Testis (tissue), 2 donors: ENCODE results near the gene ADCY5.

ENCODE experiments used
- CTCF ChIP-seq, 3 experiments: fragments of 450-650 bp in 2 of 3; fragments of 200-600 bp in 1 of 3; sonication (generic) in 1 of 3; IDR thresholded peaks; one replicate each; pipeline ENCODE4 v1.5.1; 2016 to 2019; ENCODE audit warnings: antibody characterized with exemption in 3 of 3, mild to moderate bottlenecking in 2 of 3, moderate library complexity in 1 of 3
- POLR2A ChIP-seq: fragments of 450-650 bp; IDR thresholded peaks from one replicate; pipeline ENCODE4 v1.6.1; 2017; ENCODE audit warnings: antibody characterized with exemption, mild to moderate bottlenecking, moderate library complexity

GRCh38 chr3:123394391-123395020, 54.4 kb downstream of the ADCY5 start:
- TF ChIP-seq CTCF (IDR thresholded peaks at IDR 0.05): no peak
- TF ChIP-seq POLR2A: no peak
